COR-L47 (cell line): ENCODE data around the gene TCERG1L.

Experiments used
- DNase-seq: peaks from one replicate; lab custom pipeline; 2025; lab: John Stamatoyannopoulos, UW

The TCERG1L gene

GRCh38 chr10:131271195-131271880 lies 40.2 kb downstream of the TCERG1L start:
- DNase-seq = peak; percentile 4

- DNase-seq = no peak
Observed at GRCh38 chr10:131270461-131271190, 40.9 kb downstream of the TCERG1L start.

- DNase-seq = peak; percentile 67
Observed at GRCh38 chr10:131269776-131270460, 41.6 kb downstream of the TCERG1L start.

- DNase-seq = no peak
Observed at GRCh38 chr10:131267814-131268095, 43.8 kb downstream of the TCERG1L start.

- no peak for DNase-seq
Observed at GRCh38 chr10:131266936-131267813, 44.3 kb downstream of the TCERG1L start.

- no peak for DNase-seq
Observed at GRCh38 chr10:131264110-131264788, 47.3 kb downstream of the TCERG1L start.

GRCh38 chr10:131261890-131262475 lies 49.5 kb downstream of the TCERG1L start:
- no peak for DNase-seq

GRCh38 chr10:131260452-131261211 lies 50.9 kb downstream of the TCERG1L start:
- DNase-seq = no peak

GRCh38 chr10:131260031-131260430 lies 51.5 kb downstream of the TCERG1L start:
- no peak for DNase-seq

GRCh38 chr10:131259535-131259934 lies 52.0 kb downstream of the TCERG1L start:
- DNase-seq = no peak

- DNase-seq = no peak
Observed at GRCh38 chr10:131258256-131258655, 53.3 kb downstream of the TCERG1L start.

GRCh38 chr10:131257027-131257426 lies 54.5 kb downstream of the TCERG1L start:
- no peak for DNase-seq

GRCh38 chr10:131254859-131255252 lies 56.7 kb downstream of the TCERG1L start:
- no peak for DNase-seq

- DNase-seq = no peak
Observed at GRCh38 chr10:131253931-131254858, 57.3 kb downstream of the TCERG1L start.

- DNase-seq = no peak
Observed at GRCh38 chr10:131252567-131253276, 58.8 kb downstream of the TCERG1L start.

GRCh38 chr10:131251146-131251541 lies 60.4 kb downstream of the TCERG1L start:
- DNase-seq = no peak

GRCh38 chr10:131250454-131251145 lies 60.9 kb downstream of the TCERG1L start:
- DNase-seq = no peak

GRCh38 chr10:131249955-131250344 lies 61.6 kb downstream of the TCERG1L start:
- no peak for DNase-seq
